DND-41 (cell line): ENCODE results near the gene NRSN2.

ENCODE experiments used
- ATAC-seq: fragments of 200-7000 bp; cut with Tn5 transposase; 3 replicates; pipeline ENCODE4 v1.9.1; 2021; ENCODE audit warnings: low read depth; ENCODE audit not compliant: insufficient read depth
- DNase-seq: peaks from one replicate; pipeline ENCODE4 v3.0.0-alpha.2; 2020
- H2AFZ ChIP-seq: 2 replicates; pipeline ENCODE4 v1.6.0; 2012; ENCODE audit warnings: low read depth, low read length
- H3K27ac ChIP-seq: 2 replicates; pipeline ENCODE4 v1.5.1; 2012; ENCODE audit warnings: low read length, inconsistent platforms
- H3K27me3 ChIP-seq: fragments of 200-600 bp; sonication (generic); 2 replicates; pipeline ENCODE4 v1.6.0; 2012; ENCODE audit warnings: low read length, mild to moderate bottlenecking, inconsistent platforms; ENCODE audit not compliant: insufficient read depth, poor library complexity
- H3K36me3 ChIP-seq: 2 replicates; pipeline ENCODE4 v1.5.1; 2012; ENCODE audit warnings: low read length, inconsistent platforms; ENCODE audit not compliant: insufficient read depth
- H3K4me1 ChIP-seq: 2 replicates; pipeline ENCODE4 v1.5.1; 2012; ENCODE audit warnings: mild to moderate bottlenecking, low read length; ENCODE audit not compliant: insufficient read depth
- H3K4me2 ChIP-seq: 2 replicates; pipeline ENCODE4 v1.6.0; 2012; ENCODE audit warnings: mild to moderate bottlenecking, moderate library complexity, low read length, inconsistent platforms; ENCODE audit not compliant: insufficient read depth
- H3K4me3 ChIP-seq, 2 experiments: fragments of 200-600 bp in 1 of 2; shearing (Covaris generic) in 1 of 2; 2 replicates each; pipeline ENCODE4 v1.5.1; 2012 to 2016; ENCODE audit warnings: inconsistent platforms in 2 of 2, low read length in 2 of 2, mild to moderate bottlenecking in 2 of 2, low read depth in 1 of 2, moderate library complexity in 1 of 2
- H3K79me2 ChIP-seq: 2 replicates; pipeline ENCODE4 v1.6.0; 2012; ENCODE audit warnings: low read length, inconsistent platforms; ENCODE audit not compliant: insufficient read depth
- H3K9ac ChIP-seq: 2 replicates; pipeline ENCODE4 v1.6.0; 2012; ENCODE audit warnings: low read depth, mild to moderate bottlenecking, inconsistent platforms, low read length, moderate library complexity
- H3K9me3 ChIP-seq: 2 replicates; pipeline ENCODE4 v1.5.1; 2012; ENCODE audit warnings: low read length, moderate library complexity, mild to moderate bottlenecking, inconsistent platforms; ENCODE audit not compliant: insufficient read depth, severe bottlenecking
- H4K20me1 ChIP-seq: 2 replicates; pipeline ENCODE4 v1.6.0; 2012; ENCODE audit warnings: low read length; ENCODE audit not compliant: insufficient read depth
- EZH2 ChIP-seq: IDR thresholded peaks from 3 replicates; pipeline ENCODE4 v1.6.1; 2012; ENCODE audit warnings: borderline replicate concordance, low read depth, mild to moderate bottlenecking, moderate library complexity, low read length, inconsistent platforms; ENCODE audit not compliant: severe bottlenecking
- TF ChIP-seq, protein P1 (sequence below): IDR thresholded peaks from 2 replicates; pipeline ENCODE4 v1.5.1; 2012; ENCODE audit warnings: borderline replicate concordance, low read length, moderate library complexity, mild to moderate bottlenecking; ENCODE audit not compliant: poor library complexity, severe bottlenecking; ENCODE audit errors: extremely low read depth

The NRSN2 gene

DNA sequence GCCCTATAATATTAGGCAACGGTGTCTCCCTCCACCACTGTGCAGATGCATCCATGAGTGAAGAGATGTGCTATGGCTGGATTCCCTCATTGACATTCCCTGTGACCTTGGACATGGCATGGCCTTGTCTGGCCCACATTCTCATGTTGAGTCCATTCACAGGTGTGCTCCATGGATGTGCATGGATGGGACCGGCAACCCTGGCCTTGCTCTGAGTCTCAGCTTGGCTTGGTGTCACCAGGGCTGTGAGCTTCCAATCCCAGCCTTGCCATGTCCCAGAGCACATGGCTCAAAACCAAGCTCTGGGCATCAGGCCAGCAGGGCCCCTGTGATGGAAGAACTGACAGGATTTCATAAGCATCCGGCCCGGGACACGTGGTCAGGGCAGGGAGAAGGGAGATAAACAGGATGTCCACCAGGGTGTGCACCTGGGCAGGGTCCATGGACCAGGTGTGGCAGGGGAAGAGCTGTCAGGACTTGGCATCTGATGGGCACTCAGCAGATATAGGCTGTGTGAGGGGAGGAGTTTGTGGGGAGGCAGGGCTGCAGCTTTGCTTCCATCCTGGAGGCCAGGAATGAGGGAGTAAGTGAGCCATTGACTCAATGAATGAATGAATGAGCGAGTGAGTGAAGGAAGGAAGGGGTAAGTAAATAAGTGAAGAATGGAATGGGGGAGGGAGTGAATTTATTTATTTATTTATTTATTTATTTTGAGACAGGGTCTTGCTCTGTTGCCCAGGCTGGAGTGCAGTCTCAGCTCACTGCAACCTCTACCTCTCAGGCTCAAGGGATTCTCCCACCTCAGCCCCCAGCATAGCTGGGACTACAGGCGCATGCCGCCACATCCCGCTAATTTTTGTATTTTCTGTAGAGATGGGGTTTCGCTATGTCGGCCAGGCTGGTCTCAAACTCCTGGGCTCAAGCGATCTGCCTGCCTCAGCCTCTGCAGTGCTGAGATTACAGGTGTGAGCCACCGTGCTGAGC lies 15.7 kb downstream of the NRSN2 start:
- Histone ChIP-seq H3K9ac (no peak overlapping the region), H3K27me3 (no peaks in the 10 kb centered on the region), H2AFZ (no peak overlapping the region), H3K79me2 (no peaks in the 10 kb centered on the region), H3K27ac (no peak overlapping the region), H3K36me3 (no peaks in the 10 kb centered on the region), H3K9me3 (no peaks in the 10 kb centered on the region), H3K4me3 (no peak overlapping the region), H3K4me1 (peaks cover 14% of the 10 kb centered on the region), H4K20me1 (no peaks in the 10 kb centered on the region; the same call in 1 of the 2 replicates), H3K4me2 (no peak overlapping the region)
- no peak for TF ChIP-seq EZH2
- TF ChIP-seq, protein P1, sequence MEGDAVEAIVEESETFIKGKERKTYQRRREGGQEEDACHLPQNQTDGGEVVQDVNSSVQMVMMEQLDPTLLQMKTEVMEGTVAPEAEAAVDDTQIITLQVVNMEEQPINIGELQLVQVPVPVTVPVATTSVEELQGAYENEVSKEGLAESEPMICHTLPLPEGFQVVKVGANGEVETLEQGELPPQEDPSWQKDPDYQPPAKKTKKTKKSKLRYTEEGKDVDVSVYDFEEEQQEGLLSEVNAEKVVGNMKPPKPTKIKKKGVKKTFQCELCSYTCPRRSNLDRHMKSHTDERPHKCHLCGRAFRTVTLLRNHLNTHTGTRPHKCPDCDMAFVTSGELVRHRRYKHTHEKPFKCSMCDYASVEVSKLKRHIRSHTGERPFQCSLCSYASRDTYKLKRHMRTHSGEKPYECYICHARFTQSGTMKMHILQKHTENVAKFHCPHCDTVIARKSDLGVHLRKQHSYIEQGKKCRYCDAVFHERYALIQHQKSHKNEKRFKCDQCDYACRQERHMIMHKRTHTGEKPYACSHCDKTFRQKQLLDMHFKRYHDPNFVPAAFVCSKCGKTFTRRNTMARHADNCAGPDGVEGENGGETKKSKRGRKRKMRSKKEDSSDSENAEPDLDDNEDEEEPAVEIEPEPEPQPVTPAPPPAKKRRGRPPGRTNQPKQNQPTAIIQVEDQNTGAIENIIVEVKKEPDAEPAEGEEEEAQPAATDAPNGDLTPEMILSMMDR: peak; percentile 44
- DNase-seq (peak; percentile 54), ATAC-seq (peak; percentile 61)

DNA sequence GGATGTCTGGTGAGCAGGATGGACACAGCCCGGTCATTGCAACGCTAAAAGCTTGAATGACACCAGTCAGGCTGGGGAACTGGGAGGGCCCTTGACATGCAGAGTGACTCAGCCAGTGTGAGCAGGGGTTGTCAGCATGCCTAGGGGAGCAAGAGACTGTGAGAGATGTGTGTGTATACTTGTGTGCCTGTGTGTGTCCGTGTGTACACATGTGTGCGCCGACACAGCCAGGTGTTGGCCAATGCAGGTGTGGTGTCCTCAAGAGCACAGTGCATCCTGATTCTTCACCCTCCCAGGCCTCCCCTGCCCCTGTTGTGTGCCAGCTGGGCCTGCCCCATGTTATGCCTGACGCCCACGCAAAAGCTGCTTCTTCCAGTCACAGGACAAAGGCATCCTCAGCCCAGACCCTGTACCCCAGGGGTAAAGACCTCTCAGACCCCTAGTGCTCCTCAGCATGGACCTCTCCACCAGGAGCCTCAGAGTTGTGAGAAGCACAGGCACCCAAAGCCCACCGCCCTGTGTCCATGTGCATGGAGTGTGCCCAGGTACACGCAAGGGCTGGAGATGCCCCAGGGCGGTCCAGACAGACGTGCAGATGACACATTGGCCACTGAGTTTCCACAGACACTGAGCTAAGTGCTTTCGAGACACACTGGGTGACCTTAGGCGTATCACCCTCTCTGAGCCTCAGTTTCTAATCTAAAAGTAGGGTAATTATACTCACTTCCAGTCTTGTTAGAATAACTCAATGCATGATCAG lies 16.6 kb downstream of the NRSN2 start:
- H3K27ac ChIP-seq: no peak overlapping the region
- ATAC-seq: no peak
- DNase-seq: no peak
- H3K9ac ChIP-seq: no peak overlapping the region
- H3K4me2 ChIP-seq: no peak overlapping the region
- no peak for TF ChIP-seq EZH2
- TF ChIP-seq, protein P1: no peak
- no peaks in the 10 kb centered on the region for H3K27me3 ChIP-seq
- no peaks in the 10 kb centered on the region for H3K9me3 ChIP-seq
- no peak overlapping the region for H2AFZ ChIP-seq
- peaks cover 14% of the 10 kb centered on the region for H3K4me1 ChIP-seq
- no peaks in the 10 kb centered on the region; the same call in 1 of the 2 replicates for H4K20me1 ChIP-seq
- no peaks in the 10 kb centered on the region for H3K79me2 ChIP-seq
- no peaks in the 10 kb centered on the region for H3K36me3 ChIP-seq
- no peak overlapping the region for H3K4me3 ChIP-seq

DNA sequence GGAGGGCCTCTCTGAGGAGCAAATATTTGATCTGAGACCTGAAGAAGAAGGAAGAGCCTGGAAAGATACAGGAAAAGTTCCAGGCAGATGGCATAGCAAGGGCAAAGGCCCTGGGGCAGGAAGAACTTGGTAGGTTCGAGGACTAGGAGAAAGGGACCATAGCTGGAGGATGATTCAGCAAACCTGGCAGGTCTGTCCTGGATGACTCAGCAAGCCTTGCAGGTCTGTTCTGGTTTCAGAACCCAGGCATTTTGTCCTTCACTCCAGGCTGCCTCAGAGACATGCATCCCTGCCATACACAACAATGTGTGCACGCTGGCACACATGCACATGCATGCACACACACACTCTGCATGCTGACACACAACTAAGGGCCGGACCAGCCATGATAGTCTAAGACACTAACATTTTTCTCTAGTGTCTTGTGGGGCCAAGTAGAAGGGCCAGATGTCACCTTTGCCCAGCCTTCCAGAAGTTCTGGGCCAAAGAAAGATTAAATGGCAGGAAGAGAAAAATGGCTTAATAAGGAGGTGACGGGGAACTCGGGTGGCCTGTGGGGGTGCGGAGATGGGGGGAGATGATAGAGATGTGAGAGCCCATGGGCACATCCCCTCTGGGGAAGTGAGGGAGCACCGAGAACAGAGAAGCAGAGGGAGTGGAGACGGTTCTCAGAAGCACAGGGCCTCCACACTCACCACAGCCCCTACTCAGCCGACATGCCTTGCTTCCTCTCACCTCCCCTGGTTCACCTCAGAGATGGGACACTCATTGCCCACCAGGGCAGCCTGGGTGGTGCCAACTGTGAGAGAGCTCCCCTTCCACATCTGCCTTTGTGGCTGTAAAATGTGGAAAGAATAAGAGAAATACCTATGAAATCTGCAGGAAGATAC lies 18.2 kb downstream of the NRSN2 start:
- Histone ChIP-seq H2AFZ (no peak overlapping the region), H3K9me3 (no peaks in the 10 kb centered on the region), H3K4me2 (no peak overlapping the region), H3K9ac (no peak overlapping the region), H3K4me1 (peaks cover 14% of the 10 kb centered on the region), H4K20me1 (no peaks in the 10 kb centered on the region; the same call in 1 of the 2 replicates), H3K79me2 (no peaks in the 10 kb centered on the region), H3K27me3 (no peaks in the 10 kb centered on the region), H3K4me3 (no peak overlapping the region), H3K27ac (no peak overlapping the region), H3K36me3 (no peaks in the 10 kb centered on the region)
- ATAC-seq (peak; percentile 60), DNase-seq (peak; percentile 28)
- TF ChIP-seq, protein P1: no peak
- no peak for TF ChIP-seq EZH2
